ENCODE results near the gene IQGAP2.

IQGAP2 gene

DNA sequence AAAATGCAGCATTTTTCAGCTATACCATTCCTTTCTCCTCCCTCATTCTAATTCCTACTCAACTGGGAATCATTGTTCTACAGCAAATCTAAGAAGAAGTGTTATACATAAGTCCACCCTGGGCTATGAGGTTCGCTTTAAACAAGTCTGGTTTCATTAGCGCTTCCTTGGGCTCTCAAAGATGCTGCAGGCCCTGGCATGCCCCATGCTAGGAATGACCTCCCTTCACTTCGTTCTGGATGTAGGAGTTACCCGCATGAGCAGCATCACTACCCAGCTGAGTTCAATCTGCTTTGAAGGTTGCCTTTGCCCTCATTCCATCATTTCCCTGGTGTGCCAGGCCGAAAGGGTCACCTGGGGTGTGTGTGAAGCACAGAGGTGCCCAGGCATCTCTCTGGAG lies 348.2 kb downstream of the IQGAP2 start:
- no peak for TF ChIP-seq JUND (IDR thresholded peaks at IDR 0.05; ENCODE audit: low read depth)
- in situ Hi-C loops (cut with HindIII; ENCODE audit: low pct_unique_long_range_greater_than_20kb, low sequenced_read_pairs): no loop called here
- no peak for DNase-seq (ENCODE audit: low read depth in 1 of 2, low spot score in 1 of 2)

DNA sequence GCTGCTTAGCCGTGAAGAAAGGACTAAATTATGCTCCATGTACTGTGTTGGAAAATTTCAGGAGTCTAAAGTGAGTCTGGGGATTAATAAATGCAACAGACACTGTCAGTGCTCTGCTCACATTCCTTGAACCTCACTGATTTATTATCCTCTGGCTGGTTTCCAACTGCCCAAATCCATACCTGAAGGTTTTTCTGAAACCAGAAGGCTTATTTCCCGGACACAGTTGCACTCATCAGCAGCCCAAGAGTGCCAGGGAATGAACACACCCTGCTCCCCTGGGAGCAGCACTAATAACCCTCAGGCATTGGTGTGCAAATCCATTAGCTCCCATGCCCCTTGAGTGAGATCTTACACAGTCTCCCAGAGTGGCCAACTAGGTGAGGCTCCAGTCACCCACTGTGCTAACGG lies 351.6 kb downstream of the IQGAP2 start:
- DNase-seq (ENCODE audit: low read depth in 1 of 2, low spot score in 1 of 2): no peak
- TF ChIP-seq JUND (IDR thresholded peaks at IDR 0.05; ENCODE audit: low read depth): no peak
- in situ Hi-C loops (cut with HindIII; ENCODE audit: low pct_unique_long_range_greater_than_20kb, low sequenced_read_pairs): no loop called here

DNA sequence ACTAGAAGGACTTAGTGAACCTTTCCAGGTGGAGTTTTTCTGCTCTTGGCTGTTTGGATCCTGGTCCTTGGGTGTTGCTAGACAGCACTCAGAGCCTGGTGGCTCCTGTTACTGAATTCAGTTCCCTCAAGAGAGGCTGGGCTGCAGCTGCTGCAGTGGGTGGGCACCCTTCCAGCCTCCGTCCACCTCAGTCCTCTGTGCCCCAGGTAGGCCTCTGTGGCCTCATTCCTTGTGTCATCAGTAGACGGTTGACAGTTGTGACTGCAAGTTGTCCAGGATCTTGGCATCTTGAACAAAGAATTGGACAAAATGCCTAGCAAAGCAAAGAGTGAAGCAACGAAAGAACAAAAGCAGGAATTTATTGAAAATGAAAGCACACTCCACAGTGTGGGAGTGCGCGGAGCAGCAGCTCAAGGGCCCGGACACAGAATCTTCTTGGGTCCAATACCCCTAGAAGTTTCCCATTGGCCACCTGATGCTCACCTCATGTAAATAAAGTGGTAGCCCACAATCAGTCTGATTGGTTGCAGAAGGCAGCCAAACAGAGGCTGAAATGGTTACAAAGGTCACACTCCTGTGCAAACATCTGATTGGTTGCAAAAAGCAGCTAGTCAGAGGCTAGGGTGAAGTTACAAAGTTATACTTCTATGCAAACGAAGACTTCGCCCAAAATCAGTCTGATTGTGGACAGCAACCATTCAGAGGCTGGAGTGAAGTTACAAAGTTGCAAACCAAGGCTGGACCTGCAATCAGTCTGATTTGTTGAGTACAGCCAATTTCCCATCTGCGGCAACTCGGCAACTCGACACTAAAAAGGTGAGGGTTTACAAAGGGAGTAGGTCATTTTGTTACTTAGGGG lies 352.9 kb downstream of the IQGAP2 start:
- no peak for DNase-seq (ENCODE audit: low read depth in 1 of 2, low spot score in 1 of 2)
- in situ Hi-C loops (cut with HindIII; ENCODE audit: low pct_unique_long_range_greater_than_20kb, low sequenced_read_pairs): no loop called here
- TF ChIP-seq JUND (IDR thresholded peaks at IDR 0.05; ENCODE audit: low read depth): no peak

DNA sequence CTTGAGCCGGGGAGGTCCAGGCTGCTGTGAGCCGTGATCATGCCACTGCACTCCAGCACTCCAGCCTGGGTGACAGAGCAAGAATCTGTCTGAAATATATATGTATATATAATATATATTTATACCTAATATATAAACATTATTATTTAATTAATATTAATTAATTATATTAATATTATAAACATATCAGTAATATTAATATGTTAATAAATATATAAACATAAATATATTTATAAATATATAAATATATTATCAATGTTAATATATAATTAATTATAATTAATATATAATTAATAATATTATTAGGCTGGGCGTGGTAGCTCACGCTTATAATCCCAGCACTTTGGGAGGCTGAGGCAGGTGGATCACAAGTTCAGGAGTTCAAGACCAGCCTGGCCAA lies 354.0 kb downstream of the IQGAP2 start:
- no peak for TF ChIP-seq JUND (IDR thresholded peaks at IDR 0.05; ENCODE audit: low read depth)
- in situ Hi-C loops (cut with HindIII; ENCODE audit: low pct_unique_long_range_greater_than_20kb, low sequenced_read_pairs): no loop called here
- no peak for DNase-seq (ENCODE audit: low read depth in 1 of 2, low spot score in 1 of 2)
